ENCODE measurements around the gene NPB. TPM values are rescaled to one million over a fixed set of nuclear protein-coding genes. Genes with fewer than 3 reads are reported as not detected.

Gene NPB
- total RNA-seq, 3 donors from 2014 or later (not counting 1 experiment from before 2014, with no cell fraction given), result 0.18 to 0.31 TPM; not detected in 1

DNA sequence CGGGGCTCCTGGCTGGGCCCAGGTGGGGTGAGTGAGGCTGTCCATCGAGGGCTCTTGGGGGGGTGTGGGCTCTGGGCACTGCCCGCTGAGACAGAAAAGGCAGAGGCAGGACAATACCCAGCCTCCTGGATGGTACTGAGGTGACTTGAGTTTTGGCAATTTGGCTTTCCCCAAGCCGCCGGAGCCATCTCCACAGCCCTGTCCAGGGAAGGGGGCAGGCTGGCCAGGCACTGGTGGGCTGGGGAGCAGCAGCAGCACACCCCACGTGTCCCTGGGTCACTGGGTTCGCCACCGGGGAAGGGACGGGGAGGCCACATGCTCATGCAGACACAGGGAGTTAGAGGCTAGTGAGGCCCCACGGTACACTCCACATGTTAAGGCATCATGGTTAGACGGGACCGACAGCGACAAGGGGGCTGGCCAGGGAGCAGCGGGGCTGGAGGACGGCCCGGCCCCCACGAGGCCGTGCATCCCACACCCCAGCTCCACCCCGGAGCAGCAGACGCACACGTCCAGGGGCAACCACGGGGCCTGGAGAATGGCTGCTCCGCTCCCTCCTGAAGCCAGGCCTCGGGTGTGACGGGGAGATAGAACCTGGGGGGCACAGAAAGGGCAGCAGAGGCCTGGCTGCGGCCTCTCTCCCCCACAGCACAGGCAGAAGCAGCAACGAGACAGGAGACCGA lies 33.9 kb upstream of the NPB start:
- Mint-ChIP-seq H3K27me3 (ENCODE audit: low read depth in 2 of 2) (no peaks in the 10 kb centered on the region), H3K9me3 (no peaks in the 10 kb centered on the region), H3K36me3 (no peaks in the 10 kb centered on the region), H3K4me1 (peaks cover 19 to 50% of the 10 kb centered on the region in 2 donors), H3K4me3 (no peak overlapping the region), H3K27ac (peak overlapping the region; percentile 75 to 87)
- no peaks in the 10 kb centered on the region for H3K27me3 ChIP-seq (ENCODE audit: control insufficient read depth, insufficient read depth, low read length)
- TF ChIP-seq, protein P1, sequence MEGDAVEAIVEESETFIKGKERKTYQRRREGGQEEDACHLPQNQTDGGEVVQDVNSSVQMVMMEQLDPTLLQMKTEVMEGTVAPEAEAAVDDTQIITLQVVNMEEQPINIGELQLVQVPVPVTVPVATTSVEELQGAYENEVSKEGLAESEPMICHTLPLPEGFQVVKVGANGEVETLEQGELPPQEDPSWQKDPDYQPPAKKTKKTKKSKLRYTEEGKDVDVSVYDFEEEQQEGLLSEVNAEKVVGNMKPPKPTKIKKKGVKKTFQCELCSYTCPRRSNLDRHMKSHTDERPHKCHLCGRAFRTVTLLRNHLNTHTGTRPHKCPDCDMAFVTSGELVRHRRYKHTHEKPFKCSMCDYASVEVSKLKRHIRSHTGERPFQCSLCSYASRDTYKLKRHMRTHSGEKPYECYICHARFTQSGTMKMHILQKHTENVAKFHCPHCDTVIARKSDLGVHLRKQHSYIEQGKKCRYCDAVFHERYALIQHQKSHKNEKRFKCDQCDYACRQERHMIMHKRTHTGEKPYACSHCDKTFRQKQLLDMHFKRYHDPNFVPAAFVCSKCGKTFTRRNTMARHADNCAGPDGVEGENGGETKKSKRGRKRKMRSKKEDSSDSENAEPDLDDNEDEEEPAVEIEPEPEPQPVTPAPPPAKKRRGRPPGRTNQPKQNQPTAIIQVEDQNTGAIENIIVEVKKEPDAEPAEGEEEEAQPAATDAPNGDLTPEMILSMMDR (IDR thresholded peaks at IDR 0.05), result no peak
- intact Hi-C loops (cut with micrococcal nuclease), result no loop called here
- H3K9me3 ChIP-seq (ENCODE audit: control insufficient read depth, insufficient read depth, low read length), result no peaks in the 10 kb centered on the region
- no peak overlapping the region for H3K27ac ChIP-seq (ENCODE audit: low read length)
- peaks cover 54% of the 10 kb centered on the region for H3K4me1 ChIP-seq (ENCODE audit: control insufficient read depth, insufficient read depth, low read length)
- no peak overlapping the region for H3K4me3 ChIP-seq (ENCODE audit: low read length)
- 87% methylated on average over 27 of the region's 28 CpGs for WGBS (ENCODE audit: insufficient coverage)
- H3K36me3 ChIP-seq (ENCODE audit: control insufficient read depth, insufficient read depth, low read length), result peaks cover 27% of the 10 kb centered on the region
- no peak for DNase-seq
- no peak for ATAC-seq

DNA sequence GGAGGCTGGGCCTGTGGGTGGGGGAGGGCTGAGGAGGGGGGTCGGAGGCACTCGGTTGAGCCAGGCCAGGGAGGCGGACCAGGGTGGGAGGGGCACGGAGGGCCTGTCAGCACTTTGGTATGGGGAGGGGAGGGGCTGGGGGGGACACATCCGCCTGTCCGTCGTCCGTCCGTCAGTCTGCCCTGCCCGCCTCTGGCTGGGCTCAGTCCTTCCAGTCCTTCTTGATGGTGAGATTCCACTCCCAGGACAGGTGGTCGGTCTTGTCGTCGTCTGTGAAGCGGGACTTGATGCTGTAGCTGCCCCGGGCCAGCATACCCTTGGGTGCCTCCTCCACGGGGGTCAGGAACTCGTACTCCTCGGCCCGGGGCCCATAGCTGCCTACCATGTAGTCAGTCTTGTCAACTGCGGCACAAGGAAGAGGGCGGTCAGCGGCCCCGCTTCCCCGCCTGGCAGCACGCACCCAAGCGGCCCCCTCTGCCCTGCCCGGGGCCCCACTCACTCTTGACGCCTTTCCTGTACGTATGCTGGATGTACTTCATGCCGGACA lies 33.3 kb upstream of the NPB start:
- no peak overlapping the region for H3K4me3 Mint-ChIP-seq
- H3K9me3 Mint-ChIP-seq, result no peaks in the 10 kb centered on the region
- H3K36me3 Mint-ChIP-seq, result no peaks in the 10 kb centered on the region
- peaks cover 14 to 45% of the 10 kb centered on the region in 2 donors for H3K4me1 Mint-ChIP-seq
- ATAC-seq (no peak), DNase-seq (peak in 1 of 2 donors; percentile 33)
- peak overlapping the region in 1 of 2 donors; percentile 87 for H3K27ac Mint-ChIP-seq
- H3K27ac ChIP-seq (ENCODE audit: low read length), result no peak overlapping the region
- peaks cover 25% of the 10 kb centered on the region for H3K36me3 ChIP-seq (ENCODE audit: control insufficient read depth, insufficient read depth, low read length)
- no peak overlapping the region for H3K4me3 ChIP-seq (ENCODE audit: low read length)
- no peaks in the 10 kb centered on the region for H3K27me3 Mint-ChIP-seq (ENCODE audit: low read depth in 2 of 2)
- no peaks in the 10 kb centered on the region for H3K9me3 ChIP-seq (ENCODE audit: control insufficient read depth, insufficient read depth, low read length)
- H3K4me1 ChIP-seq (ENCODE audit: control insufficient read depth, insufficient read depth, low read length), result peaks cover 54% of the 10 kb centered on the region
- WGBS (ENCODE audit: insufficient coverage), result 87% methylated on average over 30 of the region's 30 CpGs
- intact Hi-C loops (cut with micrococcal nuclease), result no loop called here
- no peaks in the 10 kb centered on the region for H3K27me3 ChIP-seq (ENCODE audit: control insufficient read depth, insufficient read depth, low read length)
- TF ChIP-seq, protein P1 (IDR thresholded peaks at IDR 0.05), result no peak

DNA sequence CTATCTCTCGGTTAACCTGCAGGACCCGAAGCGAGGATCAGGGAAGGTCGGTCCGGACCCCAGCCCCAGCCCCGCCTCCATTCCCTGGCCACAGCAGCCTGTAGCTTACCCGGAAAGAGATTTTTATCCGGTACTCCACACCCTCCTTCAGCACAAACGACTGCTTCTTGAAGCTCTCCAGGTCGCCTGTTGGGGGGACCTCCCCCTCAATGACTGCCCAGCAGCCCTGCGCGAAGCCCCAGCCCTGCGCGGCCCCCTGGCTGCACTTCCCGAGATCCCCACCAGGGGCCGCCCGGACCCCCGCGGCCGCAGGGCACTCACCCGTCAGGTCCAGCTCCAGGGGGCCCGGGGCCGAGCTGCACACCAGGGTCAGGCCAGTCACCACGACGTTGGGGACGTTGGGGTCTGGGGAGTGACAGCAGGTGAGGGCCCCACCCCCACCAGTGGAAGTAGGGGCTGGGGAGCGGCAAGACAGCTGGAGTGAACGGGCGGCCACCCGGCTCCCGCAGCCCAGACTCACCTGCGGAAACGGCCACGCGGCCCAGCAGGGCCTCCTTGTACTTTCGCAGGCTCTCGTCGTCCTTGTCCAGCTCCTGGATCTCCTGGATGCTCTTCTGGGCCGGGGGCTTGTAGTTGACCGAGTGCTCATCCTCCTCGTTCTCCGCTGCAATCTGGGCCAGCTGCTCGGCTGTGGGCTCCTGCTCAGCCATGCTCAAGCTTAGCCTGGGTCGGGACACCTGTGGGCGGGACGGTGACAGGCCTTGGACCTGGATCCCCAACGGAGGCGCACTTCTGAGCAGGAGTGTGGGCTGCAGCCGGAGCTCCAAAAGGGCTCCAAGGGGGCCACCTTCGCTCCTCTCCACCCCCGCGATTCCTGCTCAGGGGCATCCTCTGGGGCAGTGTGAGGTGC lies 32.6 kb upstream of the NPB start:
- Mint-ChIP-seq H3K9me3 (no peaks in the 10 kb centered on the region), H3K4me3 (peak overlapping the region; percentile 85), H3K36me3 (no peaks in the 10 kb centered on the region), H3K27ac (peak overlapping the region; percentile 87 to 88), H3K27me3 (ENCODE audit: low read depth in 2 of 2) (no peaks in the 10 kb centered on the region), H3K4me1 (peaks cover 14 to 45% of the 10 kb centered on the region in 2 donors)
- Histone ChIP-seq H3K4me1 (ENCODE audit: control insufficient read depth, insufficient read depth, low read length) (peaks cover 54% of the 10 kb centered on the region), H3K27me3 (ENCODE audit: control insufficient read depth, insufficient read depth, low read length) (no peaks in the 10 kb centered on the region), H3K27ac (ENCODE audit: low read length) (peak overlapping the region; percentile 77), H3K4me3 (ENCODE audit: low read length) (peak overlapping the region; percentile 50), H3K9me3 (ENCODE audit: control insufficient read depth, insufficient read depth, low read length) (no peaks in the 10 kb centered on the region), H3K36me3 (ENCODE audit: control insufficient read depth, insufficient read depth, low read length) (peaks cover 25% of the 10 kb centered on the region)
- peak; percentile 46 to 52 for DNase-seq
- TF ChIP-seq, protein P1 (IDR thresholded peaks at IDR 0.05), result peak; percentile 71
- WGBS (ENCODE audit: insufficient coverage), result 49% methylated on average over 52 of the region's 52 CpGs
- intact Hi-C loops (cut with micrococcal nuclease), result loop anchor here (1.0 to 10.0 kb wide), 2 partner anchors 8 to 225 kb away; partner anchors contain the start of gene FASN
- no peak for ATAC-seq
